ENCODE results near the gene CNNM4.

The CNNM4 gene

DNA sequence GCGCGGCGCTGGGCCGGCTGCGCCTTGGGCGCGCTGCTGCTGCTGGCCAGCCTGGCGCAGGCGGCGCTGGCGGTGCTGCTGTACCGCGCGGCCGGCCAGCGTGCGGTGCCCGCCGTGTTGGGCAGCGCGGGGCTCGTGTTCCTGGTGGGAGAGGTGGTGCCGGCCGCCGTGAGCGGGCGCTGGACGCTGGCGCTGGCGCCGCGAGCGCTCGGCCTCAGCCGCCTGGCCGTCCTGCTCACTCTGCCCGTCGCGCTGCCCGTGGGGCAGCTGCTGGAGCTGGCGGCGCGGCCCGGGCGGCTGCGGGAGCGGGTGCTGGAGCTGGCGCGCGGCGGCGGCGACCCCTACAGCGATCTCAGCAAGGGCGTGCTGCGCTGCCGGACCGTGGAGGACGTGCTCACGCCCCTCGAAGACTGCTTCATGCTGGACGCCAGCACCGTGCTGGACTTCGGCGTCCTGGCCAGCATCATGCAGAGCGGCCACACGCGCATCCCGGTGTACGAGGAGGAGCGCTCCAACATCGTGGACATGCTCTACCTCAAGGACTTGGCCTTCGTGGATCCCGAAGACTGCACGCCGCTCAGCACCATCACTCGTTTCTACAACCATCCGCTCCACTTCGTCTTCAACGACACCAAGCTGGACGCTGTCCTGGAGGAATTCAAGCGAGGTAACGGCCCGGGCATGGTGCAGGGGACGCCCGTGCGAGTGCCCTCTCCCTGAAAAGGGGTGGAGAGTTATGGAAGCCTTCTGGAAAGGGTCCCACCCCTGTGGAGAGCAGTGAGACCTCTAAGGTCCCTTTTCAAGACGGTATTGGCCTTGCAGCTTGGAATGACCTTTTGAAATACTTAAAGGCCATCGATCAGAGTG, 56.4 kb downstream of the CNNM4 start:
- no peak for TF ChIP-seq CTCF (conservative IDR thresholded peaks at IDR 0.05)
- peak overlapping the region; percentile 91 for H3K27ac ChIP-seq

DNA sequence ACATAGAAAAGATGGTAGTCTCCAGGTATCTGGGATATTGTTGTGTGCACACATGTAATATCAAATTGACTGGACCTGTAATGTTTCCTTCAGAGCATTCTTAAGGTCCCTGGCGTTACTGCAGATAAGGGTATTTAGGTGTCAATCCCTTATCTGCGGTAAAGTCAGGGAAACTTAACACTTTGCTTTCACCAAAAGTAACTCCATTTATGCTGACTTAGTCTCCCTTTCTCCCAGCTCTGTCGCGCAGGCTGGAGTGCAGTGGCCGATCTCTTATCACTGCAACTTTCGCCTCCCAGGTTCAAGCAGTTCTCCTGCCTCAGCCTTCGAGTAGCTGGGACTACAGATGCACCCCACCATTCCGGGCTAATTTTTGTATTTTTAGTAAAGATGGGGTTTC, 57.2 kb downstream of the CNNM4 start:
- H3K27ac ChIP-seq, result peak overlapping the region; percentile 91; the same call in 1 of the 2 replicates
- TF ChIP-seq CTCF (conservative IDR thresholded peaks at IDR 0.05), result no peak

DNA sequence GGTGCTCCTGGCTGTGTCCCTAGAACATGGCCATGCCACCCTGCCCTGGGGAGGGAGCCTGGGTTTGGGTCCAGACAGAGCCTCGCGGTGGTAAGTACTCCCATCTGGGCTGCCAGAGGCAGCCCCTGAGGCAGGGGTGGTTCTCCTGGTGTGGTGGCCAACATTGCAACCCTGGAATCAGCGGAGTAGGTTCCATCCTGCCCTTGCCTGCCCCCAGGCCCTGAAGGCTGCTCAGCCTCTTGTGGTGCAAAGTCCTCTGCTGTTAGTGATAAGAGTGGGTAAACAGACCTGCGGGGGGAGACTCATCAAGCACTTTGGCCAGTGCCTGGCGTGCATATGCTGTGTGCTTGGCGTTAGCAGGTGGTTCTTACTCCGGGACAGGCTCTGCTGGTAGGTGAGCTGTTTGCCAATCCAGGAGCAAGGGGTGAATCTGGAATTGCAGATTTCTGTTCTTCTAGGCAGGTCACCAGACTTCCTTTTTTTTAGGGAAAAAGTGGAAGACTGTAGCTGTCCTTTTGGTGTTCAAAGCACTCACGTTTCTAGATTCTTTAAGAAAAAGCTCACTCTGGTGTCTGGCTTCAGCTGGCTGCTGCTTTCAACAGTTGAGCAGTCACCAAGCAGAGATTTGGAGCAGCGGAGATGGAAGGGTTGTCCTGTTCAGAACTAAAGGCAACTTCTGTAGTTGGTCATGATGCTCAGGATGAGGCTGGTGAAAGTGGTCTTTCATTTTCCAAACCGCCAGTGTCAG, 58.6 kb downstream of the CNNM4 start:
- peak overlapping the region; percentile 91 for H3K27ac ChIP-seq
- TF ChIP-seq CTCF (conservative IDR thresholded peaks at IDR 0.05), result no peak

- peak overlapping the region; percentile 91 for H3K27ac ChIP-seq
- no peak for TF ChIP-seq CTCF (conservative IDR thresholded peaks at IDR 0.05)
Measured at GRCh38 chr2:96819876-96820511, 59.3 kb downstream of the CNNM4 start.

- H3K27ac ChIP-seq, result no peak overlapping the region
- TF ChIP-seq CTCF (conservative IDR thresholded peaks at IDR 0.05), result no peak
Measured at GRCh38 chr2:96821113-96821675, 60.5 kb downstream of the CNNM4 start.

GRCh38 chr2:96822786-96823185, 62.1 kb downstream of the CNNM4 start:
- TF ChIP-seq CTCF (conservative IDR thresholded peaks at IDR 0.05), result no peak
- H3K27ac ChIP-seq, result no peak overlapping the region

DNA sequence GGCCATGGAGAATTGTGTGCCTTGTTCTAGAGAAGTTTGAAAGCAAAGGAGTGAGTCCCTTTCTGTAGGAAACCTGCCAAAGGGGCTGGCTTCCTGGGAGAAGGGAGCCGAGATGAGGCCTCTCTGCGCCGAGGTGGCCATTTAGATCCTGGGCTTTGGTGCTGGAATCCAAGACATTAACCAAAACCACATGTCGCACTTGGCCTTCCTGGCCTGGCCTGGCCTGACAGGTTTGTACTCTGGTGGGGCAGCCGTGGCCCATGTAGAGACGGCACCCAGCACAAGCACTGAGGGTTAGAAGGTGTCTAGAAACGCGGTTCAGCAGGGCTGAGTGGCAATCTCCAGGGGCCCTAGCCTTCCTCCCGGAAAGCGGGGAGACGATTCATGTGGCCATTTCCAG, 62.5 kb downstream of the CNNM4 start:
- H3K27ac ChIP-seq, result no peak overlapping the region
- no peak for TF ChIP-seq CTCF (conservative IDR thresholded peaks at IDR 0.05)

All from VCaP (cell line).